Thoracic aorta (tissue), 2 donors: ENCODE results near the gene RBMS1. TPM values are rescaled to one million over a fixed set of nuclear protein-coding genes. Genes with fewer than 3 reads are reported as not detected.

Experiments used
- ATAC-seq: fragments of 150-250 bp; one replicate; pipeline ENCODE4 v1.8.0; 2017; ENCODE audit warnings: low read depth; ENCODE audit not compliant: insufficient number of reproducible peaks, low FRiP score
- DNase-seq: peaks from one replicate; pipeline ENCODE4 v3.0.0-alpha.2; 2020; ENCODE audit warnings: low spot score
- H3K27ac ChIP-seq, 2 donors: fragments of 200-600 bp; sonication (generic); 1 replicate in 1 of 2; 2 replicates in 1 of 2; pipeline ENCODE4 v1.5.1; 2016; ENCODE audit warnings: mild to moderate bottlenecking in 2 of 2, moderate library complexity in 2 of 2
- H3K27me3 ChIP-seq: fragments of 200-600 bp; sonication (generic); replicated peaks from 2 replicates; pipeline ENCODE4 v1.6.0; 2016; ENCODE audit warnings: mild to moderate bottlenecking; ENCODE audit not compliant: insufficient read depth
- H3K36me3 ChIP-seq: fragments of 200-600 bp; sonication (generic); one replicate; pipeline ENCODE4 v1.5.1; 2016
- H3K4me1 ChIP-seq, 2 donors: fragments of 200-600 bp; sonication (generic); 1 replicate in 1 of 2; 2 replicates in 1 of 2; pipeline versions ENCODE4 v1.5.1 to v1.6.0; 2016; ENCODE audit warnings: low read depth in 2 of 2, mild to moderate bottlenecking in 1 of 2; ENCODE audit not compliant: control insufficient read depth in 1 of 2
- H3K4me3 ChIP-seq: fragments of 200-600 bp; sonication (generic); 2 replicates; pipeline ENCODE4 v1.5.1; 2016; ENCODE audit warnings: mild to moderate bottlenecking
- H3K9me3 ChIP-seq: fragments of 200-600 bp; sonication (generic); 2 replicates; pipeline ENCODE4 v1.5.1; 2016
- total RNA-seq, 2 donors: library from RNA; depleted of rRNA; stranded (reverse); fragments of >200 nt; gene quantifications; one replicate each; pipeline versions ENCODE4 v1.1.0 to v1.2.3, GENCODE V29; 2016
- TF ChIP-seq, protein P1 (sequence below): fragments of 200-600 bp; sonication (generic); IDR thresholded peaks from one replicate; pipeline ENCODE4 v1.5.1; 2019; ENCODE audit warnings: antibody characterized with exemption

Gene RBMS1
- total RNA-seq, 2 donors from 2014 or later, result 98.7 to 179 TPM

DNA sequence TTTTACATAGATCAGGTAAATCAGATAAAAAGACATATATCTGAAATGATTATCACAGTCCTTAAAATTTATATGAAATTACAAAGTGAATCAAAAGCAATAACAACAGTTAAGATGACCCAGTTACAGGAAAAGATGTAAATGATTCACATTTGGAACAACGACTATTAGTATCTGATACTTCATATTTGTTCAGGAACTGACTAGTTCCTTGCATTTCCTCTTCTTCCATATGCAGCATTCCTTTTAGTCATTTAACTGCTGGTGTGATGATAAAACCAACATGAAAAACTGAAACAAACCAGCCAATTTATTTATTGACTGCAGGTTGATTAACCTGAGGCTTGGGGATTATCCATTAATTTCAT, 75.2 kb downstream of the RBMS1 start:
- Histone ChIP-seq H3K4me1 (peaks cover 19 to 39% of the 10 kb centered on the region in 2 donors), H3K27me3 (no peaks in the 10 kb centered on the region), H3K27ac (no peak overlapping the region), H3K36me3 (no peaks in the 10 kb centered on the region), H3K4me3 (no peak overlapping the region), H3K9me3 (no peaks in the 10 kb centered on the region)
- TF ChIP-seq, protein P1, sequence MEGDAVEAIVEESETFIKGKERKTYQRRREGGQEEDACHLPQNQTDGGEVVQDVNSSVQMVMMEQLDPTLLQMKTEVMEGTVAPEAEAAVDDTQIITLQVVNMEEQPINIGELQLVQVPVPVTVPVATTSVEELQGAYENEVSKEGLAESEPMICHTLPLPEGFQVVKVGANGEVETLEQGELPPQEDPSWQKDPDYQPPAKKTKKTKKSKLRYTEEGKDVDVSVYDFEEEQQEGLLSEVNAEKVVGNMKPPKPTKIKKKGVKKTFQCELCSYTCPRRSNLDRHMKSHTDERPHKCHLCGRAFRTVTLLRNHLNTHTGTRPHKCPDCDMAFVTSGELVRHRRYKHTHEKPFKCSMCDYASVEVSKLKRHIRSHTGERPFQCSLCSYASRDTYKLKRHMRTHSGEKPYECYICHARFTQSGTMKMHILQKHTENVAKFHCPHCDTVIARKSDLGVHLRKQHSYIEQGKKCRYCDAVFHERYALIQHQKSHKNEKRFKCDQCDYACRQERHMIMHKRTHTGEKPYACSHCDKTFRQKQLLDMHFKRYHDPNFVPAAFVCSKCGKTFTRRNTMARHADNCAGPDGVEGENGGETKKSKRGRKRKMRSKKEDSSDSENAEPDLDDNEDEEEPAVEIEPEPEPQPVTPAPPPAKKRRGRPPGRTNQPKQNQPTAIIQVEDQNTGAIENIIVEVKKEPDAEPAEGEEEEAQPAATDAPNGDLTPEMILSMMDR, result no peak
- ATAC-seq (no peak), DNase-seq (no peak)

DNA sequence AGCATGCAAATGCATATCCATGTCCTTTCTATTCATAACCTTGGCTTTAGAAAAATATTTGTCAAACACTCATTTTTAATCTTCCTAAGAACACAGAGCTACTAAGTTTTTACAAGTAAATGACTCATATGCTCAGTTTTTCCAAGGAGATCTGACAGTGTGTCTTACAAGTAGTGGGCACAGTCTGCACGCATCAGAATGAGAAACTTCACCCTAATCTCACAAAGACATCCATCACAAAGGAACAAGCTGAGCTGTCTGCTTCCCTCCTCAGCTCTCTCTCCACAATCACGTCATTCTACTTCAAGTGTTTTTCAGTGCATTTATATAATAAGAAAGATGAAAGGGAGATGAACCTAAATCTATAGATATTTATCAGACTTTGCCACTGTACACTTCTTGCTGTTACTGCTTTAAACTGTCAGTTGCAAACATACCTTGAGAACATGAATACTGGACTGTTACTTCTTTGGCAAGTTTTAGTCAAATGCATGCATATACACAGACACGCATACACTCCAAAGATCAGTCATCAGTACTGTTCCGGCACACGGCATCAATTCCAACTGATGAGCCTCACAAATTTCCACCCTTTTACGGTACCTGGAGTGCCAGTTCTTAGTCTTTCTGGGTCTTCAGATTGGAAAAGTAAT, 75.7 kb downstream of the RBMS1 start:
- Histone ChIP-seq H3K27me3 (no peaks in the 10 kb centered on the region), H3K4me3 (no peak overlapping the region), H3K27ac (no peak overlapping the region), H3K9me3 (no peaks in the 10 kb centered on the region), H3K36me3 (no peaks in the 10 kb centered on the region), H3K4me1 (peaks cover 17 to 38% of the 10 kb centered on the region in 2 donors)
- ATAC-seq, result no peak
- DNase-seq, result no peak
- TF ChIP-seq, protein P1, result no peak

DNA sequence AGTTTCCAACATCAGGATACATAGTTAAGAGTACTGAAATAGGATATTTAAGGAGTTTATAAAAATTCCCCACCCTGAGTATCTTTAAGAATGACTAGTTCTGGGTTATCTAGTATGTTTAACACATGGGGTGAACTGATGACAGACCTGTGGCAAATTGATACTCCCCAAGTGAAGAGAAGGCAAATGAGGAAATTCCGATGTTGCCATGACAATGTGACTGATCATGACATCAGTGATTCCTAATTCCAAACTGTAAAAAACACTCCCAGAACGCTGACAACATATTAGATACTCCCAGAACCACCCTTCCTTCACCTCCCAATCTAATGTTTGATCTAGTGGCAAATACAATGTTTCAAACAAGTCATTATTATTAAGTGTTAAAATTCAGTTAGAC, 77.6 kb downstream of the RBMS1 start:
- TF ChIP-seq, protein P1, result no peak
- Histone ChIP-seq H3K27ac (no peak overlapping the region), H3K27me3 (no peaks in the 10 kb centered on the region), H3K4me3 (no peak overlapping the region), H3K36me3 (no peaks in the 10 kb centered on the region), H3K4me1 (peaks cover 22 to 53% of the 10 kb centered on the region in 2 donors), H3K9me3 (no peaks in the 10 kb centered on the region)
- DNase-seq (no peak), ATAC-seq (no peak)

DNA sequence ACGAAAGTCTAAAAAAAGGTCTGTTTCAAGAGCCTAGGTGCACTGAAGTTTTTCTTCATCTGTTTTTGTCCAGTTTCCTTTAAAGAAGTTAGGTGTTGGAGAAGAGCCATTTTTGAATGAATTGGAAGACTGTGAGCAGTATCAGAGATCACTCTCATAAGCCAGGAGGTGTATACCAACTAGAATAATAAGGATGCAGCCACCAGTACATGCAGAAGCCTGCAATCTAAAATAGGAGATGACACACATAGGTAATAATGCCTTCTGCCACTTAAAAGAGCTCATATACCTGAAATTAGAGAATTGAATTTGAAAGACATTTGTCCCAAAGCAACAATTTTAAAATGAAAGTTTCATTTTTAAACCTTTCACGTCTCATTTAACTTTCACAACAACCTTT, 81.7 kb downstream of the RBMS1 start:
- H3K36me3 ChIP-seq, result no peaks in the 10 kb centered on the region
- no peak for ATAC-seq
- no peaks in the 10 kb centered on the region for H3K27me3 ChIP-seq
- H3K9me3 ChIP-seq, result no peaks in the 10 kb centered on the region
- peaks cover 18 to 32% of the 10 kb centered on the region in 2 donors for H3K4me1 ChIP-seq
- H3K4me3 ChIP-seq, result no peak overlapping the region
- TF ChIP-seq, protein P1, result no peak
- no peak overlapping the region for H3K27ac ChIP-seq
- no peak for DNase-seq

DNA sequence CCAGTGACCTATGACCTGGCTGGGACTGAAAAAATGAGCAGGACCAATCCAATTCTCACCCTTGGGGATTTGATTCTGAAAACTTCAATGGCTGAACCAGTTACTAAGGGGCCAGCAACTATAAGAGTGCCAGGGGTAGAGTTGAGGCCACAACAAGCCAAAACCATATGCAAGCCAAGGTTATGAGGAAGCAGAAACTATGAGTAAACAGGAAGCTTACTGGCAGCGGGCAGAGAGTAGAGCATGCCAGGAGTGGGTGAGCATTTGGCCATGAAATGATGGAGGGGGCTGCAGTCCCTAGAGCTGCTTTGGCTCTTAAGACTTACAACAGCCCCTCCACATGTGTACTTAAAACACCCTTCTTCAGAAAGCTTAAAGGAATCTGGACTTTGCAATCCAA, 82.4 kb downstream of the RBMS1 start:
- H3K4me3 ChIP-seq, result no peak overlapping the region
- no peaks in the 10 kb centered on the region for H3K36me3 ChIP-seq
- TF ChIP-seq, protein P1, result no peak
- DNase-seq, result no peak
- no peaks in the 10 kb centered on the region for H3K9me3 ChIP-seq
- peaks cover 18 to 33% of the 10 kb centered on the region in 2 donors for H3K4me1 ChIP-seq
- ATAC-seq, result peak; percentile 10
- H3K27ac ChIP-seq, result peak overlapping the region; percentile 42 to 70
- no peaks in the 10 kb centered on the region for H3K27me3 ChIP-seq
